ENCODE results near the gene MACF1. TPM values are rescaled to one million over a fixed set of nuclear protein-coding genes. Genes with fewer than 3 reads are reported as not detected.

The MACF1 gene
- total RNA-seq, 1 donor from 2014 or later = 222 TPM

- no peak for DNase-seq (ENCODE audit: low spot score)
- Mint-ChIP-seq H3K4me1 (peaks cover 58% of the 10 kb centered on the region), H3K27me3 (ENCODE audit: insufficient read depth, low read depth) (peaks cover 2% of the 10 kb centered on the region), H3K9me3 (peaks cover 8% of the 10 kb centered on the region), H3K27ac (peak overlapping the region; percentile 65), H3K4me3 (no peak overlapping the region), H3K36me3 (peaks cover 10% of the 10 kb centered on the region)
- H3K27me3 ChIP-seq = no peaks in the 10 kb centered on the region
- peak overlapping the region; percentile 73 for H3K27ac ChIP-seq
- H3K4me3 ChIP-seq = no peak overlapping the region
- H3K36me3 ChIP-seq = no peaks in the 10 kb centered on the region
- H3K4me2 ChIP-seq = peak overlapping the region; percentile 24
- peaks cover 63% of the 10 kb centered on the region for H3K4me1 ChIP-seq
- H2AFZ ChIP-seq (replicated peaks) = no peak overlapping the region
- H3K9ac ChIP-seq = no peak overlapping the region
- H3F3A ChIP-seq (ENCODE audit: low read depth) = peaks cover 45% of the 10 kb centered on the region
- peaks cover 100% of the 10 kb centered on the region for H3K79me2 ChIP-seq (ENCODE audit: low read depth)
- peaks cover 40% of the 10 kb centered on the region for H4K20me1 ChIP-seq (ENCODE audit: low read depth)
- H3K9me3 ChIP-seq (ENCODE audit: low read depth) = no peaks in the 10 kb centered on the region
- TF ChIP-seq CTCF (IDR thresholded peaks at IDR 0.05) (no peak), EZH2phosphoT487 (IDR thresholded peaks at IDR 0.05) (no peak), EZH2 (IDR thresholded peaks at IDR 0.05) (no peak)
These were observed 26.8 kb upstream of the MACF1 start for GRCh38 chr1:39177706-39178105.

GRCh38 chr1:39178541-39179431 lies 25.7 kb upstream of the MACF1 start:
- Histone ChIP-seq H3K4me3 (no peak overlapping the region), H3K4me1 (peaks cover 55% of the 10 kb centered on the region), H3K27ac (peak overlapping the region; percentile 73), H4K20me1 (ENCODE audit: low read depth) (peaks cover 37% of the 10 kb centered on the region), H3K36me3 (no peaks in the 10 kb centered on the region), H2AFZ (replicated peaks) (no peak overlapping the region), H3K9ac (no peak overlapping the region), H3K27me3 (no peaks in the 10 kb centered on the region), H3K4me2 (peak overlapping the region; percentile 24), H3K79me2 (ENCODE audit: low read depth) (peaks cover 100% of the 10 kb centered on the region), H3F3A (ENCODE audit: low read depth) (peaks cover 44% of the 10 kb centered on the region), H3K9me3 (ENCODE audit: low read depth) (no peaks in the 10 kb centered on the region)
- Mint-ChIP-seq H3K4me1 (peaks cover 58% of the 10 kb centered on the region), H3K9me3 (peaks cover 8% of the 10 kb centered on the region), H3K27ac (peak overlapping the region; percentile 29), H3K27me3 (ENCODE audit: insufficient read depth, low read depth) (peaks cover 2% of the 10 kb centered on the region), H3K4me3 (no peak overlapping the region), H3K36me3 (peaks cover 10% of the 10 kb centered on the region)
- no peak for TF ChIP-seq EZH2phosphoT487 (IDR thresholded peaks at IDR 0.05)
- TF ChIP-seq EZH2 (IDR thresholded peaks at IDR 0.05) = no peak
- TF ChIP-seq CTCF (IDR thresholded peaks at IDR 0.05) = no peak
- peak; percentile 48 for DNase-seq (ENCODE audit: low spot score)

GRCh38 chr1:39181311-39181710 lies 23.2 kb upstream of the MACF1 start:
- TF ChIP-seq EZH2 (IDR thresholded peaks at IDR 0.05) (no peak), EZH2phosphoT487 (IDR thresholded peaks at IDR 0.05) (no peak), CTCF (IDR thresholded peaks at IDR 0.05) (no peak)
- peaks cover 2% of the 10 kb centered on the region for H3K27me3 Mint-ChIP-seq (ENCODE audit: insufficient read depth, low read depth)
- no peak for DNase-seq (ENCODE audit: low spot score)
- peaks cover 31% of the 10 kb centered on the region for H3F3A ChIP-seq (ENCODE audit: low read depth)
- H3K9me3 ChIP-seq (ENCODE audit: low read depth) = no peaks in the 10 kb centered on the region
- H3K4me1 ChIP-seq = peaks cover 37% of the 10 kb centered on the region
- no peak overlapping the region for H3K4me3 ChIP-seq
- peaks cover 25% of the 10 kb centered on the region for H4K20me1 ChIP-seq (ENCODE audit: low read depth)
- H3K4me3 Mint-ChIP-seq = no peak overlapping the region
- H3K27me3 ChIP-seq = no peaks in the 10 kb centered on the region
- H3K36me3 ChIP-seq = no peaks in the 10 kb centered on the region
- H3K27ac Mint-ChIP-seq = no peak overlapping the region
- H2AFZ ChIP-seq (replicated peaks) = no peak overlapping the region
- H3K36me3 Mint-ChIP-seq = peaks cover 16% of the 10 kb centered on the region
- H3K79me2 ChIP-seq (ENCODE audit: low read depth) = peaks cover 100% of the 10 kb centered on the region
- H3K9ac ChIP-seq = no peak overlapping the region
- H3K27ac ChIP-seq = no peak overlapping the region
- peaks cover 8% of the 10 kb centered on the region for H3K9me3 Mint-ChIP-seq
- H3K4me2 ChIP-seq = no peak overlapping the region
- peaks cover 50% of the 10 kb centered on the region for H3K4me1 Mint-ChIP-seq

All from neural progenitor cell (in vitro differentiated cells).